ENCODE results near the gene TRIM34.

DNA sequence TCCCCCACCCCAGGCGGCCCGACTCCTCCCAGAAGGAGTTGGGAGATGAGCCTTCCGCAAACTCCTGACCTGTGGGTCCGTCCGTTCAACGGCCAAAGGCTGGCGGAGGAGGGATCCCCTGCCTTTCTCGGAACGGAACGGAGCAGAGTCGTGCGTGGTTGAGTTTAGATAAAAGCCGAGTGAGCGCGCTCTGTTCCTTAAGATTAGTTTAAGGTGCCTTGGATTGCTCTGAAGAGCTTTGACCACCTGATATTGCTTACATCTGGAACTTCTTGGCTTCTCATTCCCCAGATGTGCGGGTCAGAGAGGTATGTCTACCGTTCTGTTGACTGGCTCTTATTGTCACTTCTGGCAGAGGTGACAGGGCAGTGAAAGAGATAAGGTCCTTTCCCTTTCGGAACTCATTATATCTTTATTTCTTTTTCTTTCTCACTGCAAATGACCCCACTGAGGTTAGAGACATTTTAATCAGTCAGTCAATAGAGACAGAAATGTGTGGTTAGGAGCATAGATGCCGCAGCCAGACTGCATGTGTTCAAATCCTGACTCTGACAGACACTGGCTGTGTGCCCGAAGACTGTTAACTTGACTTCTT lies 28.1 kb upstream of the TRIM34 start, which contains the start of gene TRIM6:
- no peak for TF ChIP-seq EP300 (IDR thresholded peaks at IDR 0.05; ENCODE audit: borderline replicate concordance in 1 of 2, low read depth in 2 of 2, low read length in 2 of 2)
- TF ChIP-seq, protein P1, sequence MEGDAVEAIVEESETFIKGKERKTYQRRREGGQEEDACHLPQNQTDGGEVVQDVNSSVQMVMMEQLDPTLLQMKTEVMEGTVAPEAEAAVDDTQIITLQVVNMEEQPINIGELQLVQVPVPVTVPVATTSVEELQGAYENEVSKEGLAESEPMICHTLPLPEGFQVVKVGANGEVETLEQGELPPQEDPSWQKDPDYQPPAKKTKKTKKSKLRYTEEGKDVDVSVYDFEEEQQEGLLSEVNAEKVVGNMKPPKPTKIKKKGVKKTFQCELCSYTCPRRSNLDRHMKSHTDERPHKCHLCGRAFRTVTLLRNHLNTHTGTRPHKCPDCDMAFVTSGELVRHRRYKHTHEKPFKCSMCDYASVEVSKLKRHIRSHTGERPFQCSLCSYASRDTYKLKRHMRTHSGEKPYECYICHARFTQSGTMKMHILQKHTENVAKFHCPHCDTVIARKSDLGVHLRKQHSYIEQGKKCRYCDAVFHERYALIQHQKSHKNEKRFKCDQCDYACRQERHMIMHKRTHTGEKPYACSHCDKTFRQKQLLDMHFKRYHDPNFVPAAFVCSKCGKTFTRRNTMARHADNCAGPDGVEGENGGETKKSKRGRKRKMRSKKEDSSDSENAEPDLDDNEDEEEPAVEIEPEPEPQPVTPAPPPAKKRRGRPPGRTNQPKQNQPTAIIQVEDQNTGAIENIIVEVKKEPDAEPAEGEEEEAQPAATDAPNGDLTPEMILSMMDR (IDR thresholded peaks at IDR 0.05; ENCODE audit: control extremely low read depth in 1 of 3, insufficient read depth in 1 of 3, low read depth in 1 of 3, low read length in 3 of 3) = no peak
- peak; percentile 76 for TF ChIP-seq SAP30 (IDR thresholded peaks at IDR 0.05; ENCODE audit: insufficient read depth, insufficient replicate concordance, low read length)
- no peak for TF ChIP-seq EZH2 (IDR thresholded peaks at IDR 0.05; ENCODE audit: low read depth, low read length, severe bottlenecking)
- TF ChIP-seq POLR2A (IDR thresholded peaks at IDR 0.05; ENCODE audit: control extremely low read depth in 1 of 2, low read depth in 2 of 2, low read length in 2 of 2) = no peak
- no peak for TF ChIP-seq SP1 (IDR thresholded peaks at IDR 0.05; ENCODE audit: low read depth, low read length)
- TF ChIP-seq RFX5 (IDR thresholded peaks at IDR 0.05; ENCODE audit: borderline replicate concordance, low read depth, low read length) = no peak
- no peak for TF ChIP-seq GABPA (IDR thresholded peaks at IDR 0.05; ENCODE audit: borderline replicate concordance, insufficient read depth, low read length)
- TF ChIP-seq RAD21 (IDR thresholded peaks at IDR 0.05 in 1 of 2, conservative IDR thresholded peaks at IDR 0.05 in 1 of 2; ENCODE audit: low read depth in 2 of 2, low read length in 2 of 2) = no peak
- TF ChIP-seq TCF12 (IDR thresholded peaks at IDR 0.05; ENCODE audit: low read depth, low read length) = no peak
